NCI-H446 treated with DMSO at 0.1 percent for 48 hours (cell line): ENCODE measurements around the gene C12orf75.
"Not testable (repeated sequence)": the region's sequence is repeated elsewhere in the genome, so short reads cannot be mapped to it uniquely, and the experiment has no call there.

ENCODE experiments used
- DNase-seq: peaks from one replicate; lab custom pipeline; 2025; lab: John Stamatoyannopoulos, UW

C12orf75 gene

DNA sequence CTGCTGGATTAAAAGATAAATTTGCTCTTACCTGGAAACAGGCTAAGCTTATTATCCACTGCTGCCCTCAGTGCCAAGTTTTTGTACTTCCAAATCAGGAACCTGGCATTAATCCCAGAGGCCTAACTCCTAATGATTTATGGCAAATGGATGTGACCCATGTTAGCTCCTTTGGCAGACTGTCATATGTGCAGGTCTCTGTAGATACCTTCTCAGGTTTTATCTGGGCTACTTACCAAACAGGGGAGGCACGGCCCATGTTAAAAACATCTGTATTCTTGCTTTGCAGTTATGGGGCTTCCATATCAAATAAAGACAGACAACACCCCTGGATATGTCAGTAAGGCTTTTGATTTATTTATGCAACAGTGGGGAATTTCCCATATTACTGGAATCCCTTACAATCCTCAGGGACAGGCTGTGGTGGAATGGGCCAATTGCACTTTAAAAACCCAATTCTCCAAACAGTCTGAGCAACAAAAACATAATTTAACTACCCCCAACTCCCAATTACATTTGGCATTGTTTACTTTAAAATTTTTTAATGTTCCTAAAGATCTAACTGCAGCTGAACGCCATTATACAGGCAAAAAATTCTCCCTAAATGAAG is 19.9 kb upstream of the C12orf75 start:
- DNase-seq, result not testable (repeated sequence)

DNA sequence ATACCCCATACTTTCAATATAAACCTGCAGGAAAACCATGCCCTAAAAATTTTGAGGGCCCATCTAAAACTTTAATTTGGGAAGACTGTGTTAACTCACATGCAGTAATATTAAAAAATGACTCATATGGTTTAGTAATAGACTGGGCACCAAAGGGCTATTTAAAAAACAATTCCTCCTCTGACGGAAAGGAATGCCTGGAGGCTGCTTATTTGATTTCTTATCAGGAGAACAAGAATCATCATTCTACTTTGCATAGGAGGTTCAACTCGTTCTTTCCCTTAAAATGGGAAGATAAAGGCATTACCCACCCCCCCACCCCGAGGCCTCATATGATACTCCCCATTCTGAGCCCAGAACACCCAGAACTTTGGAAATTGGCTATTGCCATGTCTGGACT is 18.6 kb upstream of the C12orf75 start:
- DNase-seq, result not testable (repeated sequence)

DNA sequence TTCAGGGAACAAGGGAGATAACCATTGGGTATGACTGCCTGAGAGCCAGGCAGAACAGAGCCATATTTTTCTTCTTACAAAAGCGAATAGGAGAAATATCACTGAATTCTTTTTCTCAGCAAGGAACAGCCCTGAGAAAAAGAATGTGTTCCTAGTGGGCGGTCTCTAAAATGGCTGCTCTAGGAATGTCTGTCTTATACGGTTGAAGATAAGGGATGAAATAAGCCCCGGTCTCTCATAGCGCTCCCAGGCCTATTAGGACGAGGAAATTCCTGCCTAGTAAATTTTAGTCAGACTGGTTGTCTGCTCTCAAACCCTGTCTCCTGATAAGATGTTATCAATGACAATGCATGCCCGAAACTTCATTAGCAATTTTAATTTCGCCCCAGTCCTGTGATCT is 16.7 kb upstream of the C12orf75 start:
- not testable (repeated sequence) for DNase-seq

DNA sequence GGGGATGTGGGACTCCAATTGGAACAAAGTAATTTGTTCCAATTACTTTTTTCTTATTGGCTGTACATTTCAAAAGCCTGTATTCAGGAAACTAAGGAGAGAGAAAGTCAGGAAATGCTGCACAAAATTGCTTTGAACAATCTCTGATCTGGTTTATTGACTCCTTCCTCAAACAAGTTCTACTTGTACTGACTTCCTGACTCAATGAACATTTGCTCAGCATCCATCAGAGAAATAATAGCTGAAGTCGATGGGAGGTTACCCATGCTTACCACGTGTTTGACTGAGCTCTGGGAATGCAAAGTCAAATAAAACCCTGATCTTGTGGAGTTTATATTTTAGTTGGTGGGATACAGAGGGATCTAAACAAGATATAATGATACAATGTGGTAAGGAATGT is 15.4 kb upstream of the C12orf75 start:
- DNase-seq, result no peak

DNA sequence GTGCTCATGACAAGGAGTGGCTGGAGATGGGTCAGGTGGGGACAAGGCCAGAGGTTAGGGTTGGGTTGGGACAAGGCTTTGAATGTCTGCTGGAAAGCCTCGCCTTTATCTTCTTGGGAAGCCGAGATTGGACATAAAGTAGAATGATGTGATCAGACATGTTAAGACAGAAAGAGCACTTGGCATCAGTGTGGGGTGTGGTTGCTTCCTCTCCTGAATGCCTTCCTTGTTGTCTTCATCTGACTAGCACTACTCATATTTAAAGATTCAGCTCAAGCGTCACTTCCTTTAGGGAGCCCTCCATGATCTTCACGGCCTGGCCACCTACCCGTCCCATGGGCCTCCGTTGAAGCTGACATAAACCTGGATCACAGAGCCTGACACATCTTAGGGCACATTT is 14.8 kb upstream of the C12orf75 start:
- DNase-seq, result no peak

DNA sequence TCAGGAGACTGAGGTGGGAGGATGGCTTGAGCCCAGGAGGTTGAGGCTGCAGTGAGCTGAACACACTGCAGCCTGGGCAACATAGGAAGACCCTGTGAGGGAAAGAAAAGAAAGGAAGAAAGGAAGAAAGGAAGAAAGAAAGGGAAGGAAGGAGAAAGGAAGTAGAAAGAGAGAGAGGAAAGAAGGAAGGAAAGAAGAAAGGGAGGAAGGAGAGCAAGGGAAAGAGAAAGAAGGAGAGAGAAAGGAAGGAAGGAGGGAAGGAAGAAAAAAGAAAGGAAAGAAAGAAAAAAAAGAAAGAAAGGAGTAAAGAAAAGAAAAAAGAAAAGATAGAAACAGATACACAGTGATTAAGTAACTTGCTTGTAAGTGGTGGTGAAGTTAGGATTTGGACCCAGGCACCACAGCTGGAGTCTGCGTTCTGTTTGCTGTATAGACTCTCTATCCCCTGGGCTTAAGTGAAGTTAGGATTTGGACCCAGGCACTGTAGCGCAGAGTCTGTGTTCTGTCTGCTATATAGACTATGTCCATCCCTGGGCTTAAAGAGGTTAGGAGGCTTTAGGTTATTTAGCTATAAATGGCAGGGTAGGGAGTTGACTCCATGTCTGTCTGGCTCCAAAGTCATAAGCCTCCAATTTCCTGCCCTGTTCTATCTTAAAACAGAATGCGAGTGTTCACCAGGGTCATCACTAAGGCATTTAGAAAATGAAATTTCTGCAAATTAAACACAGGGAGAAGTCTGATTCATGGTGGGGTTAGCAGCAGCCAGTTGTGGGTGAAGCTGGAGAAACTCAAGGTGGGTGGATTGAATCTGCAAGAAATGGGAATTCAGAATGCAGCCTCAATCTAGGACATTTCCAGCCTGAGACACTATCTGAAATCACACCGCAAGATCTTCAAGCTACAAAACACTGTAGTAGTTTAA is 13.3 kb upstream of the C12orf75 start:
- DNase-seq, result no peak

DNA sequence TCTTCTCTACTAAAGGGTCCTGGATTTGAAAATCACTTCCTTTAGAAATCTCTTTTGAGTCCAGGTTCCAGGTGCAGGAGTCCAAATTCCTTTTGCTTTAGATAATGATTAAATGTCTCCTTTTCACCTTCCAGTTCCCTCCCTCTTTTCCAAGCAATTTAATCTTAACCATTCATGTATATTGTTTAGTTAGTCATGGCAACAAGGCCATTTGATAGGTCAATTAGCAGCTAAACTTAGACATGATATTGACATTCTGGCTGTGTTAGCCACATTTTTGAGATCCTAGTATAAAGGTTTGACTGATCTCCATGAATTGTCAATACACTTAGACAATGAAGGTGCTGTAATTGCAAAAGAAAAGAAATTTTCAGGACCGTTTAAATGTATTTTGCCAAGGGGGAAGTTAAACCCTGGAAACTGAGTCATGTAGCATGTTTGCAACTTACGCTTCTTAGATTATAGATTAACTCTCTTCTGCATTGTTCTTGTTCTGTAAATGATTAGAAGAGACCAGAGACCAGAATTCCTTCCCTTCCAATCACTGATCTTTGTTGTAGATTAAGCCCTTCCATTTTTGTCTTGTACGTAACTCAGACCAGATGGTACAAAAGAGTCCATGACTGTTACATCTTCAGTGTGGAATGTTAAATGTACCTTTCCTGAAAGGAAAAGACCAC is 12.4 kb upstream of the C12orf75 start:
- DNase-seq, result no peak

DNA sequence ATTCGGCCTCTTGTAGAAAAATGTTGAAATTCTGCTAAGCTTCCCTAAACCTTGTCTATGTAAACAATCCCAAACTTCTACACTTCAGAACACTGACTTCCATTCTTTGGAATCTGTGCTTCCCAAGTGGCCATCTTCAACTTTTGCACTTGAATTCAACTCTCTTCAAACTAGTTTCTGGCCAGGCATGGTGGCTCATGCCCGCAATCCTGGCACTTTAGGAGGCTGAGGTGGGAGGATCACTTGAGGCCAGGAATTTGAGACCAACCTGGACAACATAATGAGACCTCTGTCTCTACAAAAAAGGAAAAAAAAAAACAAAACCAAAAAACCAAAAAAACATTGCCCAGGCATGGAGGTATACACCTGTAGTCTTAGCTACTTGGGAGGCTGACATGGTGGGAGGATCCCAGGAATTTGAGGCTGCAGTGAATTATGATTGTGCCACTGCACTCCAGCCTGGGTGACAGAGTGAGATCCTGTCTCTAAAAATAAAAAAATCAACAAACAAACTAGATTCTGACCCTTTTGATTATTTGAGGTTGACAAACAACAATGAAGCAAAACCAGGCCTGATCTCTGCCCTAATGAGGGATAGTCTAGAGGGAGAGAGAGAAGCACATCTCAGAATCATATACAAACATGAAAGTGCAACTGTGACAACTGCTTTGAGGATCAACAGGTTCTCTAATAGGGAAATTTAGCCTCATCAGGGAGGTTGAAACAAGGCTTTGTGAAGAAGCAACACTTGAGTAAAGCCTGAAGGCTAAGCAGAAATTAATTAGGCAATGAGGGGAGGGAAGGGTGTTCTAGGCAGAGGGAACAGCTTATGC is 11.6 kb upstream of the C12orf75 start:
- no peak for DNase-seq

DNA sequence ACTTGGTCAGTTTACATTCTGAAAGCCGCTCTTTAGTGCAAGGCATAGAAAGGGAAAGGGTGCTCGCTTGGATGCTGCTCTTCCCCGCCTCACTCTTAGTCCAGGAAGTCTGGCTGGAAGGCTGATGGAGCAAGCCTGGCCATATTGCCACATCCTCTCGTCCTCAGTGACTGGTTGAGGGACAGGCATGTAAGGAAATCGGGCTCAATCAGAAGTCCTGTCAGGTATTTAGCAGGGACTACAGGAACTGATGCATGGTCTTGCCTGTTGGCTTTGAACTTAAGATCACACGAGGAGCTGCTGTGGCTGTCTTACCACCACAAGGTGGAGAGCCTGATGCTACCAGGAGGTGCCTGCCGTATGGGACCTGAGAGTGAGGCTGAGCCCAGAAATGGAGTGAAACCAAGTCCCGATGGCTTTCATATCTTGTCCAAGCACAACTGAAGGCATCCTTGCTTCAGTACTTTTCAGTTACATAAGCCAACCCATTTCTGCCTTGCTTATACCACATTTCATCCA is 10.7 kb upstream of the C12orf75 start:
- DNase-seq, result no peak

DNA sequence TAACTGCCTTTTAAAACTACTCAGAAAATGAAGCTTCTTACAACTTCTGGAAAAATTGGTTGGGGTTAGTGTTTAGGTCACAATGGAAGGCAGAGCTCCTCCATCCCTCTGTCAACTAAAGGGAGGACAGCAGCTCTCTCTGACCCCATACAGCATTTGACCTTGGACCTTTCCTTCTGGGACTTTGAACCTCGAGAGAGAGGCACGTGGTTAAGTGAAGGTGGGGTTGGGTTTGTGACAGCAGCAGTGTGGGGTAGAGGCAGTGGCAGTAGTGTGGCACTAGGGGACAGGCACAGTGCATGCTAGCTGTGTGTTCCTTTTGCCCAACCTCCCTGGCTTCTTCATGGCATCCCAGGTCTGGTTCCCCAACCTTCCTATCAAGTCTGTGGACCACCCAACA is 9.4 kb upstream of the C12orf75 start:
- DNase-seq, result no peak

DNA sequence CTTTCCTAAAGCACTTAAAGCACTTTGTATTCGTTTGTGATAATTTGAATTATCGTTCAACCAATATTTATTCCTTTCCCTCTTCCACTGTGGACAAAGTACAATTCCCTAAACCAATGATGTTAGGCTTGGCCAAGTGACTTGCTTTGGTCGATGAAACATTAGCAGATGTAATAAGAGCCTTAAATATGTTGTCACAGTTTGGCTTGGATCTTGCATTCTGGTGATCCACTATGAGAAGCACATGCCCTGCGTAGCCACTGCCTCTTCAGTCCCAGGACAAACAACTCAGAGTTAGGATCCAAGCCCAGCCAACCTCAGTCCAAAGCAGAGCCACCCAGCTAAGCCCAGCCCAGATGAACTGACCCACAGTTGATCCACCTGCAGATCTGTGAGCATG is 8.4 kb upstream of the C12orf75 start:
- no peak for DNase-seq

DNA sequence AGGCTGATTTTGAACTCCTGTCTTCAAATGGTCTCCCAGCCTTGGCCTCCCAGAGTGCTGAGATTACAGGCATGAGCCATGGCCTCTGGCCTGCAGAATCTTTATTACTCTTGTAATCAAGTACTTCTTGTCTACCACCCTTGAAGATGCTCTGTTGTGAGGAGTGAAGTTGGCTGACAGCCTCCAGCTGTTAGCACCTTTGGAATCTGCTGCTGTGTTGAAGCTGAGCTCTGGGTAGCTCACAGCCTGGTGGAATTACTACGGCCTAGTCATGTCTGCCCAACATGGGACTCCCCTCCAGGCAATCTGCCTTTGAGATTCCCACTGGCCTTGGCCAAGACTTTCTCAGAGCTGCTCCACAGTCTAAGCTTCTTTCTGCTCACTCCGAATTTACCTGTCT is 5.8 kb upstream of the C12orf75 start:
- no peak for DNase-seq

DNA sequence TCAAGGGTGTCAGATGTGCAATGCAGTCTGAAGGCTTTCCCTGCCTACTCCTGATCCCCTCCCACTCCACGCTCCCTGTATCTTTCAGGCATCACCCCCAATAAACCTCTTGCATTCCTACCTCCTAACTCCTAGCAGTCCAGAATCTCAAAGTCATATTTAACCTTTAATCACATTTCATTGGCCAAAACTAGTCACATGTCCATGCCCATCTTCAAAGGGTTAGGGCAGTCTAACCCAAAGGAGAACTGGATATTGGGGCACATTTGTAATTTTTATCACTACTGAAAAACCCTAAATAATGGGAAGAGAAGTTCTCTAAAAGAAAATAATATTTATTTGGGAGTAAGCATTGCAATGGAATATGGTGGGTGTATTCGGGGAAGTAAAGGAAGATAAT is 5.4 kb upstream of the C12orf75 start:
- no peak for DNase-seq

DNA sequence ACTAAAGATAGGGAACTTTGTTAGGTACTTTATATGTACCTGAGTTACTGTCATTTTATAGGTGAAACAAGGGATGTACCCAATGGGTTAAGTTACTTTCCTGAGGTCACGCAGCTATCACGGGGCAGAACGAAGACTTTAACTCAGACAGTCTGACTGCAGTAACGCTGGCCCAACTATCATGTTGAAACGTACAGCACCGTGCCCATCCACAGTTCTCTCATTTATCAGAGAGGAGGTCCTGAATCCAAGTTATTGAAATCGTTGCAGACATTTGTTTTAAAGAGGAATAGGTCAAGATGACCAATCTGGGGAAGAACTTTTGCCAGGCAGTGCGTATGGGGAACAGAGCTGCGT is 587 bp upstream of the C12orf75 start:
- no peak for DNase-seq

DNA sequence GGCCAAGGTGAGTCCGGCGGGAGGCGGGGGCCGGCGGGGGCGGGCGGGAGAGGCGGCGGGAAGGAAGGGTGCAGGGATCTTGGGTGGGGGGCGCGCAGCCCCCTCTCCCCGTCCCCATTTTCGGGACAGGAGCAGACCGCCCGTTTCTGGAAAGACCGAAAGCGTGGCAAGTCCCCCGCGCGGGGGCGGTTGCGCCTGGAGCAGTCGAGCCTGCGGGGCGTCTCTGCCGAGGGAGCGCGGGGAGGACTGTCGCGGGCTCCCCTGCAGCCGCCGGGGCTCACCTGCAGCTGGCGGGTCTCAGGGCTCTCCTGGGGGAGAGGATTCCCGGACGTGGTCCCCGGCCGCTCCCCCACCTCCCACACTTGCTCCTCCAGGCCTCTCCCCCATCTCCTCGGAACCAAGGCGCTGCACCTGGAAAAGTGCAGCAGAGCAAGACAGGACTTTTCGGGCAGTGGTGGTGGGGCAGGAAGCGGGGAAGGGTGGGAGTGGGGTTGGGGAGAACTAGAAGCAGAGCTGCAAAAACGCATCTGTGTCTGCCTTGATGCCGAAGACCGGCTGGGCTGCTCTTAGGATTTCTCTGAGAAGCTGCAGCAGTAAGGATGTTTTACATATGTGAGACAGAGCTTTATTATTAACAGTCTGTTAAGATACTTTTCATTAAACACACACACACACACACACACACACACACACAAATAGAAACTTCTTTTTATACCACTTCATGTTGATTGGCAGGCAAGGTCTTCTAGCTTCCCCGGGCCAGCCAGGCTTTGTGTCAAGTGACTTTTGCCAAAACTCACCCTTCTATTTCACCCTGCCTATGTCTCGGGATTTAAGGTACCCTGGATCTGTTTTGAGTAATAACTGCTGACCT is 677 bp downstream of the C12orf75 start:
- no peak for DNase-seq

DNA sequence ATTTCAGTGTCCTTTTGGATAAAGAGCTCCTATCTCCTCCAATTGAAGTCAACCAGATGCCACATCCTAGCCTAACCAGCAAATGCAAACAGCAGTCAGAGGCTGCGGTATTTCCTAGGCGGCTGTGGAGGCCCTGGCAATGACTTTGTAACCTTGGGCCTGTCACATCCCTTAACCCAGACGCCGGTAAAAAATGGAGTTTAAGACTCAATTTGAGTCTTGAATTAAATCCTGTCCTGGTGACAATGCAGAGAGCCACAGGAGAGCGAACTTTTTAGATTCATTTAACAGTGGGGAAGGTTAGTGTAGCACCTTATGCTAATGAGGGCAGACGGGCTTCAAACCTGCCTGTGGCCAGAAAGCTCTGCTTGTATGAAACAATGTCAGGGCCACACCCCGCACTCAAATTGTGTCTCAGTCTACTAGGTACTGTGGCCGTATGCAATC is 1.3 kb downstream of the C12orf75 start:
- no peak for DNase-seq

DNA sequence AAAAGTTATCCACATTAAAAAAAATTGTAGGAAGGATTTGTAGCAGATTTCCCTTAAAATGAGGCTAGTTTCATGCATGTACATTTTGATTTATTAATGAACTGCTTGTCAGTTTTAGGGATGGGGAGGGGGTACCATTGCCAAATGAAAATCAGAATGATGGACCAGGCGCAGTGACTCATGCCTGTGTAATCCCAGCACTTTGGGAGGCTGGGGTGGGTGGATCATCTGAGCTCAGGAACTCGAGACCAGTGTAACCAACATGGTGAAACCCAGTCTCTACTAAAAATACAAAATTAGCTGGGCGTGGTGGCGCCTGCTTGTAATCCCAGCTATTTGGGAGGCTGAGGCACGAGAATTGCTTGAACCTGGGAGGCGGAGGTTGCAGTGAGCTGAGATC is 1.8 kb downstream of the C12orf75 start:
- DNase-seq, result not testable (repeated sequence)

DNA sequence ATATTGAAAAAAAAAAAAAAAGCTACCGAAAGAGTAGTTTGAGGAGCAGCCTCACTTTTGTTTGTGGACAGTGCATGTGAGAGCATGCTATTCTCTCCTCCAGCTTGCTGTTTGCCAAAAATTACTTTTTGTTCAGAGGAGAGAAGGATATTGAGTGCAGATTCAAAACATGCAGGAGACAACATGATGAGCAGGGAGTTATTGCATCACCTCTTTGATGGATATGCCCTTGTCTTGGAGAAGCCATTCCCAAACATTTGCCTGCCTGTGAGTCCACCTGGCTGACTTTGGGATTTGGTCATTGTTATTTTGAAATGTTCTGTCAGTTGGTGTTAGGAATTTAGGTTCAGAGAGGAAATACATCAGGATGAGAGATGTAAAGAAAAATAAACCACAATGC is 2.4 kb downstream of the C12orf75 start:
- no peak for DNase-seq

DNA sequence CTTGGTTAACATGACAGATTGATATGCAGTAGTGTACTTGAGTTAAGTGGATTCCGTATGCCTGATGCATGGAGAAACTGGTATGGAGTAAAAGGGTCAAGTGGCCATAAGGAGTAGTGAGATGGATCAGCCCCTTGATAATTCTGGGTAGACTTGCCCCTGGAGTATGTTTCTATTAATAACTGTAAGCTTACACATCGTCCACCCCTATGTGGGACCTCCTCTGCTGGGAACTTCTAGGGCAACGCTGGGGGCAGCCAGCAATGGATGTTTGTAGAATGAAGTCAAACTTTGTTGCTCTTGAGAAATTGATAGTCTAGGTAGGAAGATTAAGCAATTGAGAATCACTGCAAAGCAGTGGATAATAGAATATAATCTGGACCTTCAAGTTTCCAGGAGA is 3.5 kb downstream of the C12orf75 start:
- no peak for DNase-seq

DNA sequence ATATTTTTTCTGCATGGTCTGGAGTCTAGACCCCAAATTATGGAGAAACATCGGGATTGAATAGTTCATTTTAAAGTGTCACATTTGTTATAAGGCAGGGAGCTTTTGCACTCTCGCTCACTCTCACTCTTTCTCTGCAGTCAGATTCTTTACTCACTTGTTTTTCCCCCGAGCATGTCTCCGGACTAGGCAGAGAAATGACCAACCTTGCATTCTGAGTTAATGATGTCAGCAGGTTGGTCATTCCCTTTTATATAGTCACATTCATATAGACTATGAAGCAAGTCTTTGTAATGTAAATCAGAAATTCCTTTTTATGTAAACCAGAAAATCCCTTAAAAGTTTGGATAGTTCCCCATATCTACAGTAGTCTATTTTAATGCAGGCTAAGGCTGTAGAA is 4.1 kb downstream of the C12orf75 start:
- no peak for DNase-seq

DNA sequence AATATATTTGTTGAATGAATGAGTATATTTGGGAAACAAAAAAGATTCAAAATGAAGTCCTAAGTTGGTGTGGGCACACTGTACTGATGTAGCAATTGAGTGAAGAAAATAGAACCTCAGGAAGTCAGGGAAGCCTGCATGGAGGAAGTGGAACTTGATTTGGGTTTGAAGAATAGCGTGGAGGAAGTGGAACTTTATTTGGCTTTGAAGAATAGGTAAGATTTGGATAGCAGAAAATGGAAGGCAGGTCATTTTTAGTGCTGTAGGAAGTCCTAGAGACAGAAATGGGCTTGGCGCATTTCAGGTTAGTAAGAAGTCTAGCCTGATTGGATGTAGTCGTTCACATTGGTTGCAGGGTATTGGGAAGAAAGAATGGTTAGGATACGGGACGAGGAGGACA is 5.4 kb downstream of the C12orf75 start:
- DNase-seq, result no peak
